Chondrocyte (in vitro differentiated cells): ENCODE measurements around the gene AGPAT2. TPM values are rescaled to one million over a fixed set of nuclear protein-coding genes. Genes with fewer than 3 reads are reported as not detected.
A peak's percentile ranks its signal among the peaks of the same experiment; 100 is the strongest.

Source experiments
- DNase-seq: peaks from one replicate; pipeline ENCODE4 v3.0.0; 2021; ENCODE audit warnings: mixed read lengths, low spot score
- H3K27ac Mint-ChIP-seq: one replicate; pipeline ENCODE4 v1.8.0; 2021; ENCODE audit warnings: mild to moderate bottlenecking, moderate library complexity, mixed read lengths; ENCODE audit not compliant: unreplicated experiment
- H3K27me3 Mint-ChIP-seq: 2 replicates; pipeline ENCODE4 v1.8.0; 2021; ENCODE audit warnings: low read depth, mixed read lengths
- H3K36me3 Mint-ChIP-seq: 2 replicates; pipeline ENCODE4 v1.8.0; 2021; ENCODE audit warnings: low read depth, mixed read lengths
- H3K4me1 Mint-ChIP-seq: 2 replicates; pipeline ENCODE4 v1.8.0; 2021; ENCODE audit warnings: low read depth, mild to moderate bottlenecking, mixed read lengths
- H3K4me3 Mint-ChIP-seq: one replicate; pipeline ENCODE4 v1.8.0; 2021; ENCODE audit warnings: mild to moderate bottlenecking, moderate library complexity, mixed read lengths; ENCODE audit not compliant: unreplicated experiment
- H3K9me3 Mint-ChIP-seq: 2 replicates; pipeline ENCODE4 v1.8.0; 2021; ENCODE audit warnings: low read depth, mixed read lengths
- CTCF ChIP-seq: fragments of 200-600 bp; sonication (generic); IDR thresholded peaks from 2 replicates; pipeline ENCODE4 v1.5.0; 2021; ENCODE audit warnings: antibody characterized with exemption, mild to moderate bottlenecking, moderate library complexity
- total RNA-seq: library from RNA; stranded (reverse); gene quantifications from 3 replicates; pipeline ENCODE4 v1.2.1, GENCODE V29; 2021

Gene AGPAT2
- total RNA-seq, 1 donor from 2014 or later, result 39.8 TPM

- Mint-ChIP-seq H3K27ac (no peak overlapping the region), H3K9me3 (no peaks in the 10 kb centered on the region), H3K4me3 (no peak overlapping the region), H3K4me1 (peaks cover 6% of the 10 kb centered on the region), H3K27me3 (peaks cover 2% of the 10 kb centered on the region), H3K36me3 (no peaks in the 10 kb centered on the region)
- DNase-seq, result no peak
- TF ChIP-seq CTCF, result no peak
Observed at GRCh38 chr9:136646827-136647711, 40.2 kb downstream of the AGPAT2 start.

GRCh38 chr9:136645903-136646754 is 41.1 kb downstream of the AGPAT2 start:
- no peak overlapping the region for H3K27ac Mint-ChIP-seq
- peaks cover 6% of the 10 kb centered on the region for H3K4me1 Mint-ChIP-seq
- TF ChIP-seq CTCF, result no peak
- no peaks in the 10 kb centered on the region for H3K36me3 Mint-ChIP-seq
- H3K9me3 Mint-ChIP-seq, result no peaks in the 10 kb centered on the region
- peaks cover 2% of the 10 kb centered on the region for H3K27me3 Mint-ChIP-seq
- no peak for DNase-seq
- H3K4me3 Mint-ChIP-seq, result no peak overlapping the region

GRCh38 chr9:136645352-136645902 is 41.8 kb downstream of the AGPAT2 start:
- TF ChIP-seq CTCF, result no peak
- no peaks in the 10 kb centered on the region for H3K36me3 Mint-ChIP-seq

GRCh38 chr9:136644593-136645351 is 42.5 kb downstream of the AGPAT2 start:
- no peak overlapping the region for H3K27ac Mint-ChIP-seq
- peak; percentile 88 for TF ChIP-seq CTCF
- H3K4me3 Mint-ChIP-seq, result no peak overlapping the region
- no peaks in the 10 kb centered on the region for H3K36me3 Mint-ChIP-seq
- DNase-seq, result no peak
- peaks cover 6% of the 10 kb centered on the region for H3K4me1 Mint-ChIP-seq
- H3K9me3 Mint-ChIP-seq, result no peaks in the 10 kb centered on the region
- peaks cover 8% of the 10 kb centered on the region for H3K27me3 Mint-ChIP-seq

More at GRCh38 chr9:136645352-136645902, 41.8 kb downstream of the AGPAT2 start:
- H3K27me3 Mint-ChIP-seq, result peaks cover 4% of the 10 kb centered on the region
- no peak overlapping the region for H3K27ac Mint-ChIP-seq
- DNase-seq, result no peak
- H3K4me3 Mint-ChIP-seq, result no peak overlapping the region
- peaks cover 6% of the 10 kb centered on the region for H3K4me1 Mint-ChIP-seq
- no peaks in the 10 kb centered on the region for H3K9me3 Mint-ChIP-seq
